ENCODE measurements around the gene GAL. TPM values are rescaled to one million over a fixed set of nuclear protein-coding genes. Genes with fewer than 3 reads are reported as not detected.

The GAL gene
- total and polyA plus RNA-seq, 2 experiments from 2014 or later: 80.9 to 691 TPM

- H3F3A ChIP-seq (replicated peaks; ENCODE audit: low read depth): 0 out of 2 replicates have a peak, but pooled peaks cover 4% of the 10 kb centered on the region
- DNase-seq (ENCODE audit: low spot score): no peak
- H4K20me1 ChIP-seq (replicated peaks; ENCODE audit: insufficient read depth): no peaks in the 10 kb centered on the region
- no peak overlapping the region for H3K4me3 ChIP-seq
- ATAC-seq: no peak
- Mint-ChIP-seq H3K36me3 (ENCODE audit: low read depth) (peaks cover 14% of the 10 kb centered on the region), H3K27ac (no peak overlapping the region), H3K9me3 (peaks cover 10% of the 10 kb centered on the region; the same call in 1 of the 3 replicates), H3K4me1 (peaks cover 17% of the 10 kb centered on the region), H3K4me3 (no peak overlapping the region), H3K27me3 (ENCODE audit: insufficient read depth, low read depth, poor library complexity) (peaks cover 3% of the 10 kb centered on the region)
- H2AFZ ChIP-seq: no peak overlapping the region
- no peaks in the 10 kb centered on the region for H3K9me2 ChIP-seq (ENCODE audit: insufficient read depth)
- no peaks in the 10 kb centered on the region for H3K27me3 ChIP-seq (ENCODE audit: insufficient read depth)
- H3K27ac ChIP-seq (ENCODE audit: low read depth): no peak overlapping the region
- no peak for TF ChIP-seq JUNB (IDR thresholded peaks at IDR 0.05; ENCODE audit: unreplicated experiment)
- no peak for TF ChIP-seq ZNF331 (CRISPR knock-in tag; IDR thresholded peaks at IDR 0.05; ENCODE audit: low read depth)
- TF ChIP-seq EZH2 (IDR thresholded peaks at IDR 0.05; ENCODE audit: low read depth, unreplicated experiment): no peak
- TF ChIP-seq STAT1 (IDR thresholded peaks at IDR 0.05; ENCODE audit: unreplicated experiment): no peak
- no peak for TF ChIP-seq EZH2phosphoT487 (IDR thresholded peaks at IDR 0.05; ENCODE audit: unreplicated experiment)
- TF ChIP-seq ETS1 (IDR thresholded peaks at IDR 0.05): no peak
- no peak for TF ChIP-seq POLR2AphosphoS5 (IDR thresholded peaks at IDR 0.05; ENCODE audit: low read depth)
- TF ChIP-seq CREB1 (CRISPR knock-in tag; IDR thresholded peaks at IDR 0.05; ENCODE audit: low read depth): no peak
- TF ChIP-seq ZNF114 (CRISPR knock-in tag; IDR thresholded peaks at IDR 0.05): no peak
- TF ChIP-seq CTCF (conservative IDR thresholded peaks at IDR 0.05; ENCODE audit: low read depth in 2 of 2): no peak
- no peaks in the 10 kb centered on the region for H3K79me2 ChIP-seq (replicated peaks; ENCODE audit: insufficient read depth)
- H3K4me2 ChIP-seq: no peak overlapping the region
- peaks cover 5% of the 10 kb centered on the region for H3K4me1 ChIP-seq (ENCODE audit: insufficient read depth)
- no peaks in the 10 kb centered on the region; the same call in 1 of the 2 replicates for H3K36me3 ChIP-seq (ENCODE audit: insufficient read depth)
Measured at GRCh38 chr11:68715456-68716122, 31.2 kb downstream of the GAL start.

- no peaks in the 10 kb centered on the region for H4K20me1 ChIP-seq (replicated peaks; ENCODE audit: insufficient read depth)
- no peak overlapping the region for H3K27ac Mint-ChIP-seq
- TF ChIP-seq ZNF114 (CRISPR knock-in tag; IDR thresholded peaks at IDR 0.05): no peak
- no peak for TF ChIP-seq CREB1 (CRISPR knock-in tag; IDR thresholded peaks at IDR 0.05; ENCODE audit: low read depth)
- no peak for TF ChIP-seq ETS1 (IDR thresholded peaks at IDR 0.05)
- TF ChIP-seq REST (IDR thresholded peaks at IDR 0.05; ENCODE audit: unreplicated experiment): no peak
- TF ChIP-seq EZH2phosphoT487 (IDR thresholded peaks at IDR 0.05; ENCODE audit: unreplicated experiment): no peak
- TF ChIP-seq NANOG (IDR thresholded peaks at IDR 0.05; ENCODE audit: borderline replicate concordance): no peak
Measured at GRCh38 chr11:68721075-68721474, 36.7 kb downstream of the GAL start.

More at GRCh38 chr11:68721075-68721474, 36.7 kb downstream of the GAL start:
- Histone ChIP-seq H3F3A (replicated peaks; ENCODE audit: low read depth) (no peaks in the 10 kb centered on the region), H3K9me2 (ENCODE audit: insufficient read depth) (0 out of 2 replicates have a peak, but pooled peaks cover 4% of the 10 kb centered on the region), H3K27me3 (ENCODE audit: insufficient read depth) (no peaks in the 10 kb centered on the region), H3K27ac (ENCODE audit: low read depth) (no peak overlapping the region), H3K4me3 (no peak overlapping the region), H3K4me2 (no peak overlapping the region), H2AFZ (no peak overlapping the region), H3K79me2 (replicated peaks; ENCODE audit: insufficient read depth) (no peaks in the 10 kb centered on the region), H3K4me1 (ENCODE audit: insufficient read depth) (no peaks in the 10 kb centered on the region; the same call in 1 of the 2 replicates), H3K36me3 (ENCODE audit: insufficient read depth) (no peaks in the 10 kb centered on the region)
- Mint-ChIP-seq H3K4me1 (peaks cover 3% of the 10 kb centered on the region), H3K36me3 (ENCODE audit: low read depth) (peaks cover 19% of the 10 kb centered on the region), H3K27me3 (ENCODE audit: insufficient read depth, low read depth, poor library complexity) (peaks cover 2% of the 10 kb centered on the region), H3K9me3 (peaks cover 10% of the 10 kb centered on the region; the same call in 1 of the 3 replicates), H3K4me3 (no peak overlapping the region)
- ATAC-seq: no peak
- no peak for DNase-seq (ENCODE audit: low spot score)

Measured in GM23338 (cell line).